H9 (cell line): ENCODE results near the gene MRPL37. TPM values are rescaled to one million over a fixed set of nuclear protein-coding genes. Genes with fewer than 3 reads are reported as not detected.

Source experiments
- DNase-seq: peaks from one replicate; pipeline ENCODE4 v3.0.0-alpha.2; 2017
- H2AFZ ChIP-seq: one replicate; pipeline ENCODE4 v1.6.1; 2013; ENCODE audit warnings: mild to moderate bottlenecking, low read length, control low read depth, moderate library complexity
- H2AK5ac ChIP-seq: 2 replicates; pipeline ENCODE4 v1.6.1; 2013; ENCODE audit warnings: low read length, control low read depth, mixed read lengths; ENCODE audit not compliant: insufficient read length
- H2BK120ac ChIP-seq: one replicate; pipeline ENCODE4 v1.6.1; 2013; ENCODE audit warnings: low read depth, mild to moderate bottlenecking, low read length, control low read depth, inconsistent platforms; ENCODE audit not compliant: poor library complexity, severe bottlenecking
- H2BK12ac ChIP-seq: 2 replicates; pipeline ENCODE4 v1.6.1; 2013; ENCODE audit warnings: low read length, control low read depth, mixed read lengths, low read depth; ENCODE audit not compliant: insufficient read length
- H2BK15ac ChIP-seq: 2 replicates; pipeline ENCODE4 v1.6.1; 2013; ENCODE audit warnings: low read depth, low read length, control low read depth
- H2BK20ac ChIP-seq: one replicate; pipeline ENCODE4 v1.6.1; 2013; ENCODE audit warnings: low read depth, mild to moderate bottlenecking, low read length, control low read depth, inconsistent platforms; ENCODE audit not compliant: poor library complexity, severe bottlenecking
- H2BK5ac ChIP-seq: 2 replicates; pipeline ENCODE4 v1.6.1; 2013; ENCODE audit warnings: low read length, control low read depth, mixed read lengths; ENCODE audit not compliant: insufficient read length
- H3K14ac ChIP-seq: 2 replicates; pipeline ENCODE4 v1.6.1; 2013; ENCODE audit warnings: low read length, control low read depth; ENCODE audit not compliant: insufficient read depth
- H3K18ac ChIP-seq: 2 replicates; pipeline ENCODE4 v1.6.1; 2013; ENCODE audit warnings: low read depth, mild to moderate bottlenecking, mixed read lengths, low read length, control low read depth; ENCODE audit not compliant: insufficient read length
- H3K23ac ChIP-seq: 2 replicates; pipeline ENCODE4 v1.6.1; 2013; ENCODE audit warnings: low read length, control low read depth, mixed read lengths, low read depth; ENCODE audit not compliant: insufficient read length
- H3K23me2 ChIP-seq: 2 replicates; pipeline ENCODE4 v1.6.1; 2013; ENCODE audit warnings: low read depth, mild to moderate bottlenecking, mixed read lengths, low read length, control low read depth; ENCODE audit not compliant: insufficient read length, poor library complexity, severe bottlenecking
- H3K27ac ChIP-seq: 2 replicates; pipeline ENCODE4 v1.5.1; 2013; ENCODE audit warnings: low read length, control low read depth, mixed read lengths, low read depth; ENCODE audit not compliant: insufficient read length
- H3K27me3 ChIP-seq: 2 replicates; pipeline ENCODE4 v1.6.1; 2013; ENCODE audit warnings: low read length, control low read depth, inconsistent platforms; ENCODE audit not compliant: insufficient read depth
- H3K4ac ChIP-seq: 2 replicates; pipeline ENCODE4 v1.6.1; 2013; ENCODE audit warnings: low read depth, mild to moderate bottlenecking, control low read depth, inconsistent platforms, low read length, moderate library complexity
- H3K4me1 ChIP-seq: 2 replicates; pipeline ENCODE4 v1.6.1; 2013; ENCODE audit warnings: low read length, control low read depth, inconsistent platforms; ENCODE audit not compliant: insufficient read depth
- H3K4me2 ChIP-seq: 2 replicates; pipeline ENCODE4 v1.6.1; 2013; ENCODE audit warnings: low read length, control low read depth, mixed read lengths; ENCODE audit not compliant: insufficient read length, insufficient read depth
- H3K56ac ChIP-seq: 2 replicates; pipeline ENCODE4 v1.6.1; 2013; ENCODE audit warnings: low read depth, mild to moderate bottlenecking, mixed read lengths, low read length, control low read depth; ENCODE audit not compliant: insufficient read length
- H3K79me1 ChIP-seq: 2 replicates; pipeline ENCODE4 v1.6.1; 2013; ENCODE audit warnings: low read depth, mild to moderate bottlenecking, moderate library complexity, low read length, control low read depth, inconsistent platforms; ENCODE audit not compliant: insufficient read depth, poor library complexity, severe bottlenecking
- H3K79me2 ChIP-seq: 2 replicates; pipeline ENCODE4 v1.6.1; 2013; ENCODE audit warnings: low read length, control low read depth, inconsistent platforms; ENCODE audit not compliant: insufficient read depth
- H3K9ac ChIP-seq: 2 replicates; pipeline ENCODE4 v1.6.1; 2013; ENCODE audit warnings: low read length, control low read depth, mixed read lengths; ENCODE audit not compliant: insufficient read length; ENCODE audit errors: extremely low read depth
- H3K9me3 ChIP-seq: one replicate; pipeline ENCODE4 v1.6.1; 2013; ENCODE audit warnings: low read depth, low read length, inconsistent platforms; ENCODE audit not compliant: control insufficient read depth
- H3T11ph ChIP-seq: one replicate; pipeline ENCODE4 v1.6.1; 2013; ENCODE audit warnings: mild to moderate bottlenecking, low read length, control low read depth, inconsistent platforms
- H4K20me1 ChIP-seq: one replicate; pipeline ENCODE4 v1.6.1; 2013; ENCODE audit not compliant: control insufficient read depth, insufficient read length, insufficient read depth
- H4K5ac ChIP-seq: 2 replicates; pipeline ENCODE4 v1.6.1; 2013; ENCODE audit warnings: low read depth, mild to moderate bottlenecking, mixed read lengths, low read length, control low read depth; ENCODE audit not compliant: insufficient read length
- H4K8ac ChIP-seq: replicated peaks from 2 replicates; pipeline ENCODE4 v1.6.1; 2013; ENCODE audit warnings: low read length, control low read depth, mixed read lengths, low read depth; ENCODE audit not compliant: insufficient read length
- H4K91ac ChIP-seq: 2 replicates; pipeline ENCODE4 v1.6.1; 2013; ENCODE audit warnings: low read depth, mild to moderate bottlenecking, moderate library complexity, mixed read lengths, low read length, control low read depth; ENCODE audit not compliant: insufficient read length
- H3K27ac Mint-ChIP-seq, 3 experiments: 2 replicates in 2 of 3; 3 replicates in 1 of 3; pipeline ENCODE4 v1.8.0; 2020 to 2021; ENCODE audit warnings: mixed read lengths in 3 of 3, mild to moderate bottlenecking in 1 of 3, moderate library complexity in 1 of 3
- H3K27me3 Mint-ChIP-seq: 2 replicates; pipeline ENCODE4 v1.8.0; 2021; ENCODE audit warnings: low read depth, mild to moderate bottlenecking, moderate library complexity, mixed read lengths
- H3K36me3 Mint-ChIP-seq, 3 experiments: 2 replicates in 2 of 3; 3 replicates in 1 of 3; pipeline ENCODE4 v1.8.0; 2020 to 2021; ENCODE audit warnings: low read depth in 3 of 3, mixed read lengths in 3 of 3; ENCODE audit not compliant: insufficient read depth in 1 of 3
- H3K4me1 Mint-ChIP-seq, 2 experiments: 2 replicates each; pipeline ENCODE4 v1.8.0; 2020; ENCODE audit warnings: mixed read lengths in 2 of 2
- H3K4me3 Mint-ChIP-seq, 2 experiments: 2 replicates in 1 of 2; 3 replicates in 1 of 2; pipeline ENCODE4 v1.8.0; 2020 to 2021; ENCODE audit warnings: mild to moderate bottlenecking in 2 of 2, mixed read lengths in 2 of 2, moderate library complexity in 1 of 2
- H3K9me3 Mint-ChIP-seq, 2 experiments: 2 replicates in 1 of 2; 3 replicates in 1 of 2; pipeline ENCODE4 v1.8.0; 2020; ENCODE audit warnings: mild to moderate bottlenecking in 2 of 2, mixed read lengths in 2 of 2, moderate library complexity in 1 of 2
- CTCF ChIP-seq: fragments of 200-600 bp; sonication (generic); conservative IDR thresholded peaks from 3 replicates; pipeline ENCODE4 v1.8.0; 2021; ENCODE audit warnings: antibody characterized with exemption, mild to moderate bottlenecking
- WGBS: extraction: QIAGEN DNeasy Blood & Tissue Kit; methylation state at CpG from one replicate; pipeline ENCODE4 v1.1.7; 2013; ENCODE audit warnings: missing lambda C conversion rate, low lambda C conversion rate, mixed read lengths; ENCODE audit not compliant: insufficient read length; ENCODE audit errors: extremely low coverage; 5-methylcytosine and 5-hydroxymethylcytosine counted together
- total RNA-seq: library from RNA; stranded (reverse); gene quantifications from 2 replicates; pipeline ENCODE4 v1.2.1, GENCODE V29; 2021

MRPL37 gene
- total RNA-seq, 1 experiment from 2014 or later = 123 TPM

- no peak overlapping the region for H4K5ac ChIP-seq
- no peak overlapping the region for H2AK5ac ChIP-seq
- H3K14ac ChIP-seq = no peak overlapping the region
- no peak overlapping the region for H3K18ac ChIP-seq
- Mint-ChIP-seq H3K27ac (no peak overlapping the region), H3K36me3 (peaks cover 46 to 77% (median 60%) of the 10 kb centered on the region in 3 experiments), H3K4me3 (no peak overlapping the region), H3K4me1 (no peaks in the 10 kb centered on the region), H3K9me3 (peaks cover 3 to 5% of the 10 kb centered on the region in 2 experiments; a peak in 4 of 5 replicates), H3K27me3 (no peaks in the 10 kb centered on the region; the same call in 1 of the 2 replicates)
- no peak overlapping the region for H2BK12ac ChIP-seq
- H3K79me2 ChIP-seq = no peaks in the 10 kb centered on the region
- no peaks in the 10 kb centered on the region for H3K9me3 ChIP-seq
- H2BK15ac ChIP-seq = no peak overlapping the region
- WGBS = no CpG with 5 or more reads among the region's 5 CpGs
- H4K20me1 ChIP-seq = no peaks in the 10 kb centered on the region
- no peaks in the 10 kb centered on the region for H3K4me1 ChIP-seq
- H2BK120ac ChIP-seq = no peak overlapping the region
- no peak overlapping the region for H2BK20ac ChIP-seq
- H3K79me1 ChIP-seq = no peaks in the 10 kb centered on the region
- no peak overlapping the region for H3K4ac ChIP-seq
- no peak overlapping the region for H3K23ac ChIP-seq
- TF ChIP-seq CTCF = no peak
- DNase-seq = no peak
- H3K4me2 ChIP-seq = no peak overlapping the region
- H4K91ac ChIP-seq = no peak overlapping the region
- no peak overlapping the region for H2AFZ ChIP-seq
- no peaks in the 10 kb centered on the region for H3K27me3 ChIP-seq
- no peaks in the 10 kb centered on the region for H3K23me2 ChIP-seq
- H3K27ac ChIP-seq = no peak overlapping the region
- H3K56ac ChIP-seq = no peak overlapping the region
- H3K9ac ChIP-seq = no peak overlapping the region
- H3T11ph ChIP-seq = no peak overlapping the region
- H4K8ac ChIP-seq = no peak overlapping the region
- H2BK5ac ChIP-seq = no peak overlapping the region
Observed at GRCh38 chr1:54239035-54239383, 39.0 kb downstream of the MRPL37 start.
